OCI-LY7 (cell line): ENCODE data around the gene GSN. TPM values are rescaled to one million over a fixed set of nuclear protein-coding genes. Genes with fewer than 3 reads are reported as not detected.

ENCODE experiments used
- BruUV-seq: library from RNA; stranded (reverse); fragments of 400-500 nt; replicated peaks from 2 replicates; lab custom pipeline; 2021; lab: Mats Ljungman, UMichigan
- CTCF ChIA-PET: fragments of 300-600 bp; sonication (Branson Sonifier 250); formaldehyde crosslinking; loops from one replicate; lab custom pipeline; 2022; ENCODE audit warnings: antibody characterized with exemption; ENCODE audit not compliant: unreplicated experiment; lab: Charles Lee
- POLR2A ChIA-PET: fragments of 300-600 bp; sonication (Branson Sonifier 250); formaldehyde crosslinking; loops from one replicate; lab custom pipeline; 2022; ENCODE audit warnings: antibody characterized with exemption; lab: Charles Lee
- DNase-seq: peaks from one replicate; pipeline ENCODE4 v3.0.0-alpha.2; 2015; ENCODE audit warnings: low spot score
- H2AFZ ChIP-seq: fragments of 200-600 bp; sonication (generic), shearing (Covaris generic); 2 replicates; pipeline ENCODE4 v1.6.1; 2014; ENCODE audit warnings: mild to moderate bottlenecking, antibody characterized with exemption, low read length, moderate library complexity
- H3K27ac ChIP-seq: fragments of 200-600 bp; sonication (generic); 2 replicates; pipeline ENCODE4 v1.5.1; 2014; ENCODE audit warnings: mixed run types, low read depth, mild to moderate bottlenecking, moderate library complexity, low read length, inconsistent platforms; ENCODE audit not compliant: poor library complexity, severe bottlenecking
- H3K36me3 ChIP-seq: fragments of 200-600 bp; sonication (generic); 2 replicates; pipeline ENCODE4 v1.6.1; 2014; ENCODE audit warnings: mild to moderate bottlenecking, antibody characterized with exemption, low read length, moderate library complexity, mixed read lengths; ENCODE audit not compliant: insufficient read depth
- H3K4me1 ChIP-seq: fragments of 200-600 bp; sonication (generic); 2 replicates; pipeline ENCODE4 v1.5.1; 2014; ENCODE audit warnings: mild to moderate bottlenecking, low read length; ENCODE audit not compliant: insufficient read depth, poor library complexity, severe bottlenecking
- H3K4me2 ChIP-seq: fragments of 200-600 bp; sonication (generic); 2 replicates; pipeline ENCODE4 v1.6.1; 2014; ENCODE audit warnings: mild to moderate bottlenecking, low read length
- H3K4me3 ChIP-seq: fragments of 200-600 bp; sonication (generic); 2 replicates; pipeline ENCODE4 v1.5.1; 2014; ENCODE audit warnings: mild to moderate bottlenecking, low read depth, low read length; ENCODE audit not compliant: poor library complexity, severe bottlenecking
- H3K79me2 ChIP-seq: fragments of 200-600 bp; sonication (generic); 2 replicates; pipeline ENCODE4 v1.6.1; 2016; ENCODE audit warnings: low read depth, mild to moderate bottlenecking, low read length, moderate library complexity, mixed read lengths; ENCODE audit not compliant: insufficient read depth
- H3K9me2 ChIP-seq: fragments of 200-600 bp; sonication (generic); 2 replicates; pipeline ENCODE4 v1.6.1; 2016; ENCODE audit warnings: mild to moderate bottlenecking, low read length, mixed read lengths; ENCODE audit not compliant: insufficient read depth
- H3K9me3 ChIP-seq: fragments of 200-600 bp; sonication (generic); 2 replicates; pipeline ENCODE4 v1.6.1; 2014; ENCODE audit warnings: mild to moderate bottlenecking, mixed run types, low read length, mixed read lengths
- H4K20me1 ChIP-seq: fragments of 200-600 bp; sonication (generic); 2 replicates; pipeline ENCODE4 v1.6.1; 2014; ENCODE audit warnings: mild to moderate bottlenecking, antibody characterized with exemption, low read length, moderate library complexity, mixed read lengths; ENCODE audit not compliant: insufficient read depth
- EZH2phosphoT487 ChIP-seq: fragments of 200-600 bp; sonication (generic); IDR thresholded peaks from 2 replicates; pipeline ENCODE4 v1.6.1; 2018; ENCODE audit warnings: low read depth, borderline replicate concordance, mild to moderate bottlenecking, mixed run types, antibody characterized with exemption, low read length, moderate library complexity, mixed read lengths
- intact Hi-C: fragments of 100-400 bp; cut with micrococcal nuclease; formaldehyde crosslinking; loops from one replicate; pipeline ENCODE4 v1.10.0; 2022; ENCODE audit not compliant: unreplicated experiment
- total RNA-seq, 2 experiments: library from RNA; depleted of rRNA in 1 of 2; stranded (reverse); fragments of >200 nt in 1 of 2; shearing (Covaris generic) in 1 of 2; gene quantifications; 2 replicates each; pipeline ENCODE4 v1.2.3, GENCODE V29; 2014 to 2022
- TF ChIP-seq, protein P1 (sequence below): fragments of 200-600 bp; sonication (generic); conservative IDR thresholded peaks from 2 replicates; pipeline ENCODE4 v1.5.1; 2014; ENCODE audit warnings: mild to moderate bottlenecking, antibody characterized with exemption, low read length, moderate library complexity, mixed read lengths

GSN gene
- total RNA-seq, 2 experiments from 2014 or later = 13.4 to 16.3 TPM

DNA sequence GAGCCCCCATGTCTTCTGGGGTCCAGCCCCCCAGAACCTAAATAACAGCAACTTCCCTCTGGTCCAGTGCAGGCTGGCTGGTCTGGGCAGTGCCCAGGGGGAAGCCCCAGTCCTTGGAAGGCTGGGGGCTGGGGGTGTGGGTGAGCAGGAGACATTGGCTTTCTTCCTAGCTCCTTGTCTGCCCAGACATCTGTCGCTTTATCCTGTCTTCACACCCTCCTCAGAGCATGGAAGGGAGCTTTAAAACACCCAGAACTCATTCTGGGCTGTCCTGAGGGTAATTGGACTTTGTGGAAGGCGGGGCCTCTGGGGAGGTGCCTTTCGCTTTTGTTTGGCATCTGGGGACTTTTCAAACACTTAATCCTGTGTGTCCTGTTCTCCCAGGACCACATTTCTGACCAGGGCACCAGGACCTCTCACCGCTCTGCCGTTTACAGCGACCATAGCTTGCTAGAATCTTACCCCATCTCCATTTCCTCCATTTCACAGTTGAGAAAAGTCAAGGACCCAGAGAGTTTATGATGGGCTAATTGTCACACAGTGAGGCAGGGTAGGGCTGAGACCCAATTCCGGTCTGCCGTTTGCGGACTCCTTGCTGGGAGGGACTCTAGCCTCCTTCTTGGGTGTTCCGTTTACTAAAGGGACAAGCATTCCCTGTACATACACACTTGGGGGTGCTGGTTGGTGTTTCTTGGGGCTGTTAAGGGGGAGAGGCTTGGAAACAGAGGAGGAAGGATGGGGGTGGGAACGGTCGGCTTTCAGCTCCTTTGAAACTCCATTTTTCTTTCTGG lies 1.1 kb downstream of the GSN start:
- TF ChIP-seq EZH2phosphoT487 = no peak
- TF ChIP-seq, protein P1, sequence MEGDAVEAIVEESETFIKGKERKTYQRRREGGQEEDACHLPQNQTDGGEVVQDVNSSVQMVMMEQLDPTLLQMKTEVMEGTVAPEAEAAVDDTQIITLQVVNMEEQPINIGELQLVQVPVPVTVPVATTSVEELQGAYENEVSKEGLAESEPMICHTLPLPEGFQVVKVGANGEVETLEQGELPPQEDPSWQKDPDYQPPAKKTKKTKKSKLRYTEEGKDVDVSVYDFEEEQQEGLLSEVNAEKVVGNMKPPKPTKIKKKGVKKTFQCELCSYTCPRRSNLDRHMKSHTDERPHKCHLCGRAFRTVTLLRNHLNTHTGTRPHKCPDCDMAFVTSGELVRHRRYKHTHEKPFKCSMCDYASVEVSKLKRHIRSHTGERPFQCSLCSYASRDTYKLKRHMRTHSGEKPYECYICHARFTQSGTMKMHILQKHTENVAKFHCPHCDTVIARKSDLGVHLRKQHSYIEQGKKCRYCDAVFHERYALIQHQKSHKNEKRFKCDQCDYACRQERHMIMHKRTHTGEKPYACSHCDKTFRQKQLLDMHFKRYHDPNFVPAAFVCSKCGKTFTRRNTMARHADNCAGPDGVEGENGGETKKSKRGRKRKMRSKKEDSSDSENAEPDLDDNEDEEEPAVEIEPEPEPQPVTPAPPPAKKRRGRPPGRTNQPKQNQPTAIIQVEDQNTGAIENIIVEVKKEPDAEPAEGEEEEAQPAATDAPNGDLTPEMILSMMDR = no peak
- no peaks in the 10 kb centered on the region for H3K9me2 ChIP-seq
- no peaks in the 10 kb centered on the region for H3K9me3 ChIP-seq
- H3K4me2 ChIP-seq = peak overlapping the region; percentile 66; the same call in 1 of the 2 replicates
- H3K27ac ChIP-seq = no peak overlapping the region
- intact Hi-C loops = no loop called here
- no TSS peak for BruUV-seq
- H4K20me1 ChIP-seq = no peaks in the 10 kb centered on the region
- no peak overlapping the region for H2AFZ ChIP-seq
- POLR2A ChIA-PET = interaction anchor here (0.5 kb wide), 1 partner anchor 18 kb away, joined by 3 read pairs; no protein-coding TSS in a partner anchor
- no peak for DNase-seq
- H3K79me2 ChIP-seq = no peaks in the 10 kb centered on the region
- peaks cover 4% of the 10 kb centered on the region for H3K4me1 ChIP-seq
- CTCF ChIA-PET = interaction anchor here (0.7 kb wide), 1 partner anchor 10 kb away, joined by 3 read pairs; no protein-coding TSS in a partner anchor
- no peak overlapping the region for H3K4me3 ChIP-seq
- no peaks in the 10 kb centered on the region for H3K36me3 ChIP-seq

DNA sequence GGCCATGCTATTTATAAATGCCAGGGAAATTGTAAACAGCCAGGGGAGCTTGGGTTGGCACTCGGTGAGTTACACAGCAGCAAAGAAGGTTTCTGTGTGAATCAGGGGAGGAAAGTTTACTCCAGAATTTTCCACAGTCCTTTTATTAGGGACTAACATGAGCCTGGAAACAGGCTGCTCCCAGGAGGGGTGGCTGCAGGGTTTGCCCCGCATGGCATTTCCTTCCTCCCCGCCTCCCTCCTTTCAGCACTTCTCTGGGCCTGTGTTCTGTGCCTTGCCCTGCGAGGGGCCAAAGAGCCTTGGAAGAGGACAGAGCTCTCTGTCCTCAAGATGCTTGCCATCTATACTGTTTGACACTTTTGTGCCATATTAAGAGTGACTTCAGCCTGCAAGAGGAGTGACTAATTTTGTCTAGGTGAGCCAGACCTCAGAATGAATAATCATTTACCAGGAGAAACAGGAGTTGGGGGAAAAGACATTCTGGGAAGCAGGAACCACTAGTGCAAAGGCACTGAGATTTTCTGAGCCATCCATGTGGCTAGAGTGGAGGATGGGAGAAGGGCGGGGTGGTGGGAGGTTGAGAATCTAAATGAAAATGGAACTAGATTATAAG lies 1.8 kb downstream of the GSN start:
- H3K4me2 ChIP-seq = no peak overlapping the region

More for the DNA sequence above, 1.8 kb downstream of the GSN start:
- Histone ChIP-seq H3K27ac (no peak overlapping the region), H3K79me2 (no peaks in the 10 kb centered on the region), H4K20me1 (no peaks in the 10 kb centered on the region), H2AFZ (no peak overlapping the region), H3K9me2 (no peaks in the 10 kb centered on the region), H3K9me3 (no peaks in the 10 kb centered on the region), H3K36me3 (no peaks in the 10 kb centered on the region), H3K4me1 (peaks cover 4% of the 10 kb centered on the region), H3K4me3 (no peak overlapping the region)
- ChIA-PET CTCF (no interaction called here), POLR2A (no interaction called here)
- TF ChIP-seq EZH2phosphoT487 = no peak
- TF ChIP-seq, protein P1 = no peak
- BruUV-seq = no TSS peak
- intact Hi-C loops = no loop called here
- no peak for DNase-seq
